GM12878 (cell line): ENCODE results near the gene COPS3. TPM values are rescaled to one million over a fixed set of nuclear protein-coding genes. Genes with fewer than 3 reads are reported as not detected.

ENCODE experiments used
- ATF7 ChIP-seq: fragments of 450-650 bp; IDR thresholded peaks from 2 replicates; pipeline ENCODE4 v1.6.1; 2016; ENCODE audit warnings: low read depth, mild to moderate bottlenecking
- BHLHE40 ChIP-seq, 2 experiments: fragments of 450-650 bp in 1 of 2; IDR thresholded peaks; 2 replicates each; pipeline ENCODE4 v1.6.1; 2011 to 2017; ENCODE audit warnings: low read depth in 2 of 2, borderline replicate concordance in 1 of 2, improper control_type of control experiment in 1 of 2, low read length in 1 of 2, mild to moderate bottlenecking in 1 of 2
- CHD2 ChIP-seq: IDR thresholded peaks from 2 replicates; pipeline ENCODE4 v1.6.1; 2011; ENCODE audit warnings: low read depth, low read length, improper control_type of control experiment, borderline replicate concordance
- EGR1 ChIP-seq, 2 experiments: IDR thresholded peaks; 1 replicate in 1 of 2; 2 replicates in 1 of 2; pipeline ENCODE4 v1.6.1; 2011 to 2012; ENCODE audit warnings: low read depth in 2 of 2, low read length in 2 of 2, borderline replicate concordance in 1 of 2, mild to moderate bottlenecking in 1 of 2, moderate library complexity in 1 of 2
- EP300 ChIP-seq, 2 experiments: fragments of 150-350 bp in 1 of 2; IDR thresholded peaks; 2 replicates each; pipeline ENCODE4 v1.6.1; 2011 to 2012; ENCODE audit warnings: low read depth in 2 of 2, low read length in 2 of 2, borderline replicate concordance in 1 of 2, improper control_type of control experiment in 1 of 2, inconsistent platforms in 1 of 2; ENCODE audit not compliant: control insufficient read depth in 1 of 2
- MEF2B ChIP-seq: fragments of 450-650 bp; IDR thresholded peaks from 2 replicates; pipeline ENCODE4 v1.6.1; 2018; ENCODE audit warnings: mild to moderate bottlenecking, moderate library complexity; ENCODE audit not compliant: partially characterized antibody, poor library complexity, severe bottlenecking
- MXI1 ChIP-seq: fragments of 150-350 bp; IDR thresholded peaks from 2 replicates; pipeline ENCODE4 v1.6.1; 2011; ENCODE audit warnings: low read depth, mild to moderate bottlenecking, inconsistent platforms, low read length, improper control_type of control experiment
- POLR2AphosphoS5 ChIP-seq: IDR thresholded peaks from 2 replicates; pipeline ENCODE4 v1.6.1; 2011; ENCODE audit warnings: mild to moderate bottlenecking, low read length, inconsistent platforms
- RAD21 ChIP-seq: IDR thresholded peaks from 2 replicates; pipeline ENCODE4 v1.6.1; 2011; ENCODE audit warnings: mild to moderate bottlenecking, low read depth, low read length, moderate library complexity; ENCODE audit not compliant: insufficient read depth
- SIN3A ChIP-seq: IDR thresholded peaks from 2 replicates; pipeline ENCODE4 v1.6.1; 2012; ENCODE audit warnings: low read depth, low read length, improper control_type of control experiment
- SMC3 ChIP-seq: IDR thresholded peaks from 2 replicates; pipeline ENCODE4 v1.6.1; 2011; ENCODE audit warnings: low read length, improper control_type of control experiment, borderline replicate concordance
- TCF12 ChIP-seq: IDR thresholded peaks from 2 replicates; pipeline ENCODE4 v1.6.1; 2011; ENCODE audit warnings: low read depth, mild to moderate bottlenecking, low read length
- ZZZ3 ChIP-seq: IDR thresholded peaks from 2 replicates; pipeline ENCODE4 v1.6.1; 2011; ENCODE audit warnings: low read depth; ENCODE audit not compliant: control insufficient read depth, insufficient read length
- polyA plus RNA-seq, 11 experiments: library from polyadenylated mRNA; depleted of rRNA in 4 of 11; unstranded in 6 of 11; stranded (reverse) in 5 of 11; fragments of >200 nt; fragmentation: Nextera tagmentation in 4 of 11; fragmentation: Illumina TruSeq in 1 of 11; extraction: Ambion mirVana in 4 of 11; extraction: Trizol in 1 of 11; gene quantifications; 1 replicate in 1 of 11; 2 replicates in 10 of 11; pipeline versions ENCODE4 v1.2.1 to v1.2.3, GENCODE V29; 2011 to 2016; ENCODE audit warnings: inconsistent platforms in 2 of 11, missing spikeins in 2 of 11, low read depth in 1 of 11
- total RNA-seq, 4 experiments: library from RNA; depleted of rRNA in 3 of 4; stranded (reverse); fragments of >200 nt in 3 of 4; fragmentation: Illumina TruSeq in 1 of 4; extraction: Trizol in 1 of 4; gene quantifications; 2 replicates each; pipeline versions ENCODE4 v1.2.1 to v1.2.3, GENCODE V29; 2013 to 2021
- TF ChIP-seq, protein P1 (sequence below): IDR thresholded peaks from 2 replicates; pipeline ENCODE4 v1.6.1; 2012; ENCODE audit warnings: low read depth, low read length, improper control_type of control experiment
- TF ChIP-seq, protein P2 (sequence below): fragments of 450-650 bp; IDR thresholded peaks from 2 replicates; pipeline ENCODE4 v1.6.1; 2018; ENCODE audit warnings: borderline replicate concordance, mild to moderate bottlenecking; ENCODE audit not compliant: partially characterized antibody
- TF ChIP-seq, protein P3 (sequence below): IDR thresholded peaks from 2 replicates; pipeline ENCODE4 v1.6.1; 2012; ENCODE audit warnings: low read length, inconsistent platforms
- TF ChIP-seq, protein P4 (sequence below): IDR thresholded peaks from 2 replicates; pipeline ENCODE4 v1.6.1; 2011; ENCODE audit warnings: borderline replicate concordance, low read depth, mild to moderate bottlenecking, moderate library complexity, mixed read lengths, low read length; ENCODE audit not compliant: insufficient read depth; ENCODE audit errors: extremely low read length
- TF ChIP-seq, protein P5 (sequence below): fragments of 450-650 bp; IDR thresholded peaks from 2 replicates; pipeline ENCODE4 v1.6.1; 2016; ENCODE audit warnings: mild to moderate bottlenecking

COPS3 gene
- total and polyA plus RNA-seq, 10 of the 15 experiments (the other 5 are each of a cell fraction or from before 2014, with no cell fraction given) = 99.7 to 187 (median 133) TPM

DNA sequence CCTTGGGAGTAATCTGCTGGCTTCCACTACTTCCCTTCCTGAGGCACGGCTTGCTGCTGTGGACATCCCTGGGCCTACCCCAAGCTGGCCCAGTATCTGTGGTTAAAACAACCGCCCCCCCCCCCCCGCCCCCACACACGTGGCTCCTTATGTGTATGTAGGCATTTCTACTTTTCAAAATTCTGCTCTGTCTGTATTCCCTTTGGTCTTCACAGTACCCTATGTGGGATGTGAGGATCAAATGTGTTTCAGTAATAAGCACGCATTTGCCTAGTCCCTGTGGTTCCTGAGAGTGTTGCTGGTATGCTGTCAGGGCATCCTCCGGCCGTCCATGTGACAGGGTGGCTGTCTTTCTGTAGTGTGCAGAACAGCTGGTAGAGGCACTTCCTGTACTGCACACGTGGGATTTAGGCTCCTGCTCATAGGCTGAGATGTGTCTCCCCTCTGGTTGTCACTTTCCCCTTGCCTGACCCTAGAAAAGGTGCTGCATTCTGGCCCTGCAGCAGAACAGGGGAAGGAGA lies 24.3 kb upstream of the COPS3 start (continued):
- TF ChIP-seq MEF2B = peak; percentile 18
- TF ChIP-seq, protein P1, sequence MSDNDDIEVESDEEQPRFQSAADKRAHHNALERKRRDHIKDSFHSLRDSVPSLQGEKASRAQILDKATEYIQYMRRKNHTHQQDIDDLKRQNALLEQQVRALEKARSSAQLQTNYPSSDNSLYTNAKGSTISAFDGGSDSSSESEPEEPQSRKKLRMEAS = peak; percentile 94
- peak; percentile 98 for TF ChIP-seq MXI1
- no peak for TF ChIP-seq RAD21
- TF ChIP-seq CHD2 = 0 out of 2 replicates have a peak, but pooled peaks have one; percentile 20
- TF ChIP-seq, protein P2, sequence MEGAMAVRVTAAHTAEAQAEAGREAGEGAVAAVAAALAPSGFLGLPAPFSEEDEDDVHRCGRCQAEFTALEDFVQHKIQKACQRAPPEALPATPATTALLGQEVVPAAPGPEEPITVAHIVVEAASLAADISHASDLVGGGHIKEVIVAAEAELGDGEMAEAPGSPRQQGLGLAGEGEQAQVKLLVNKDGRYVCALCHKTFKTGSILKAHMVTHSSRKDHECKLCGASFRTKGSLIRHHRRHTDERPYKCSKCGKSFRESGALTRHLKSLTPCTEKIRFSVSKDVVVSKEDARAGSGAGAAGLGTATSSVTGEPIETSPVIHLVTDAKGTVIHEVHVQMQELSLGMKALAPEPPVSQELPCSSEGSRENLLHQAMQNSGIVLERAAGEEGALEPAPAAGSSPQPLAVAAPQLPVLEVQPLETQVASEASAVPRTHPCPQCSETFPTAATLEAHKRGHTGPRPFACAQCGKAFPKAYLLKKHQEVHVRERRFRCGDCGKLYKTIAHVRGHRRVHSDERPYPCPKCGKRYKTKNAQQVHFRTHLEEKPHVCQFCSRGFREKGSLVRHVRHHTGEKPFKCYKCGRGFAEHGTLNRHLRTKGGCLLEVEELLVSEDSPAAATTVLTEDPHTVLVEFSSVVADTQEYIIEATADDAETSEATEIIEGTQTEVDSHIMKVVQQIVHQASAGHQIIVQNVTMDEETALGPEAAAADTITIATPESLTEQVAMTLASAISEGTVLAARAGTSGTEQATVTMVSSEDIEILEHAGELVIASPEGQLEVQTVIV = peak; percentile 23
- TF ChIP-seq, protein P3, sequence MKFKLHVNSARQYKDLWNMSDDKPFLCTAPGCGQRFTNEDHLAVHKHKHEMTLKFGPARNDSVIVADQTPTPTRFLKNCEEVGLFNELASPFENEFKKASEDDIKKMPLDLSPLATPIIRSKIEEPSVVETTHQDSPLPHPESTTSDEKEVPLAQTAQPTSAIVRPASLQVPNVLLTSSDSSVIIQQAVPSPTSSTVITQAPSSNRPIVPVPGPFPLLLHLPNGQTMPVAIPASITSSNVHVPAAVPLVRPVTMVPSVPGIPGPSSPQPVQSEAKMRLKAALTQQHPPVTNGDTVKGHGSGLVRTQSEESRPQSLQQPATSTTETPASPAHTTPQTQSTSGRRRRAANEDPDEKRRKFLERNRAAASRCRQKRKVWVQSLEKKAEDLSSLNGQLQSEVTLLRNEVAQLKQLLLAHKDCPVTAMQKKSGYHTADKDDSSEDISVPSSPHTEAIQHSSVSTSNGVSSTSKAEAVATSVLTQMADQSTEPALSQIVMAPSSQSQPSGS = no peak
- no peak for TF ChIP-seq SMC3
- peak; percentile 78 for TF ChIP-seq TCF12
- TF ChIP-seq SIN3A = peak; percentile 97
- TF ChIP-seq EP300 (IDR thresholded peaks at IDR 0.05; ENCODE audit: borderline replicate concordance in 1 of 2, control insufficient read depth in 1 of 2, low read depth in 2 of 2, low read length in 2 of 2) = no peak
- no peak for TF ChIP-seq ZZZ3
- TF ChIP-seq, protein P4, sequence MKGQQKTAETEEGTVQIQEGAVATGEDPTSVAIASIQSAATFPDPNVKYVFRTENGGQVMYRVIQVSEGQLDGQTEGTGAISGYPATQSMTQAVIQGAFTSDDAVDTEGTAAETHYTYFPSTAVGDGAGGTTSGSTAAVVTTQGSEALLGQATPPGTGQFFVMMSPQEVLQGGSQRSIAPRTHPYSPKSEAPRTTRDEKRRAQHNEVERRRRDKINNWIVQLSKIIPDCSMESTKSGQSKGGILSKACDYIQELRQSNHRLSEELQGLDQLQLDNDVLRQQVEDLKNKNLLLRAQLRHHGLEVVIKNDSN = peak; percentile 91
- TF ChIP-seq, protein P5, sequence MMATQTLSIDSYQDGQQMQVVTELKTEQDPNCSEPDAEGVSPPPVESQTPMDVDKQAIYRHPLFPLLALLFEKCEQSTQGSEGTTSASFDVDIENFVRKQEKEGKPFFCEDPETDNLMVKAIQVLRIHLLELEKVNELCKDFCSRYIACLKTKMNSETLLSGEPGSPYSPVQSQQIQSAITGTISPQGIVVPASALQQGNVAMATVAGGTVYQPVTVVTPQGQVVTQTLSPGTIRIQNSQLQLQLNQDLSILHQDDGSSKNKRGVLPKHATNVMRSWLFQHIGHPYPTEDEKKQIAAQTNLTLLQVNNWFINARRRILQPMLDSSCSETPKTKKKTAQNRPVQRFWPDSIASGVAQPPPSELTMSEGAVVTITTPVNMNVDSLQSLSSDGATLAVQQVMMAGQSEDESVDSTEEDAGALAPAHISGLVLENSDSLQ = peak; percentile 53
- TF ChIP-seq POLR2AphosphoS5 = peak; percentile 57; the same call in 1 of the 2 replicates
- peak; percentile 42 to 75; a peak in 3 of 4 replicates for TF ChIP-seq BHLHE40 (IDR thresholded peaks at IDR 0.05; ENCODE audit: borderline replicate concordance in 1 of 2, low read depth in 2 of 2, low read length in 1 of 2)
- peak in 1 of 2 experiments; percentile 56; a peak in 1 of 3 replicates for TF ChIP-seq EGR1 (IDR thresholded peaks at IDR 0.05; ENCODE audit: borderline replicate concordance in 1 of 2, low read depth in 2 of 2, low read length in 2 of 2)
- TF ChIP-seq ATF7 = 0 out of 2 replicates have a peak, but pooled peaks have one; percentile 13
